Peyer's patch (tissue), 4 donors: ENCODE data around the gene PTGIR. TPM values are rescaled to one million over a fixed set of nuclear protein-coding genes. Genes with fewer than 3 reads are reported as not detected.
A peak's percentile ranks its signal among the peaks of the same experiment; 100 is the strongest.

Experiments used
- DNase-seq, 3 donors: peaks; one replicate each; pipeline ENCODE4 v3.0.0-alpha.2; 2017 to 2019
- H3K27ac ChIP-seq, 4 donors: fragments of 200-600 bp; sonication (generic); one replicate each; pipeline ENCODE4 v1.5.1; 2016 to 2019
- H3K27me3 ChIP-seq, 2 donors: fragments of 200-600 bp; sonication (generic); one replicate each; pipeline ENCODE4 v1.5.1; 2019
- H3K36me3 ChIP-seq, 3 donors: fragments of 200-600 bp; sonication (generic); one replicate each; pipeline ENCODE4 v1.5.1; 2016 to 2019
- H3K4me1 ChIP-seq, 4 donors: fragments of 200-600 bp; sonication (generic); one replicate each; pipeline ENCODE4 v1.5.1; 2016 to 2019
- H3K4me3 ChIP-seq, 4 donors: fragments of 200-600 bp; sonication (generic); 1 replicate in 3 of 4; 2 replicates in 1 of 4; pipeline ENCODE4 v1.5.1; 2016 to 2019; ENCODE audit warnings: mild to moderate bottlenecking in 1 of 4
- H3K9me3 ChIP-seq, 4 donors: fragments of 200-600 bp; sonication (generic); one replicate each; pipeline ENCODE4 v1.5.1; 2016 to 2019; ENCODE audit warnings: mild to moderate bottlenecking in 1 of 4
- POLR2A ChIP-seq, 2 donors: fragments of 450-650 bp; IDR thresholded peaks; one replicate each; pipeline ENCODE4 v1.5.1; 2017; ENCODE audit warnings: antibody characterized with exemption in 2 of 2, mild to moderate bottlenecking in 2 of 2, moderate library complexity in 2 of 2
- total RNA-seq, 4 donors: library from RNA; depleted of rRNA; stranded (reverse); fragments of >200 nt; gene quantifications; one replicate each; pipeline ENCODE4 v1.1.0, GENCODE V29; 2016
- TF ChIP-seq, protein P1 (sequence below), 6 experiments: fragments of 450-650 bp in 4 of 6; fragments of 200-600 bp in 2 of 6; sonication (generic) in 1 of 6; IDR thresholded peaks; one replicate each; pipeline ENCODE4 v1.5.1; 2017 to 2019; ENCODE audit warnings: antibody characterized with exemption in 6 of 6, mild to moderate bottlenecking in 3 of 6, moderate library complexity in 1 of 6

The PTGIR gene
- total RNA-seq, 4 donors from 2014 or later: 3.4 to 5.8 TPM; not detected in 2

GRCh38 chr19:46634656-46635218, 9.8 kb upstream of the PTGIR start:
- Histone ChIP-seq H3K9me3 (no peaks in the 10 kb centered on the region), H3K27me3 (peaks cover 0 to 10% of the 10 kb centered on the region in 2 donors), H3K27ac (no peak overlapping the region), H3K4me1 (peaks cover 4 to 41% (median 29%) of the 10 kb centered on the region in 4 donors), H3K36me3 (no peaks in the 10 kb centered on the region), H3K4me3 (peak overlapping the region in 3 of 4 donors; percentile 20 to 35 (median 34))
- TF ChIP-seq, protein P1, sequence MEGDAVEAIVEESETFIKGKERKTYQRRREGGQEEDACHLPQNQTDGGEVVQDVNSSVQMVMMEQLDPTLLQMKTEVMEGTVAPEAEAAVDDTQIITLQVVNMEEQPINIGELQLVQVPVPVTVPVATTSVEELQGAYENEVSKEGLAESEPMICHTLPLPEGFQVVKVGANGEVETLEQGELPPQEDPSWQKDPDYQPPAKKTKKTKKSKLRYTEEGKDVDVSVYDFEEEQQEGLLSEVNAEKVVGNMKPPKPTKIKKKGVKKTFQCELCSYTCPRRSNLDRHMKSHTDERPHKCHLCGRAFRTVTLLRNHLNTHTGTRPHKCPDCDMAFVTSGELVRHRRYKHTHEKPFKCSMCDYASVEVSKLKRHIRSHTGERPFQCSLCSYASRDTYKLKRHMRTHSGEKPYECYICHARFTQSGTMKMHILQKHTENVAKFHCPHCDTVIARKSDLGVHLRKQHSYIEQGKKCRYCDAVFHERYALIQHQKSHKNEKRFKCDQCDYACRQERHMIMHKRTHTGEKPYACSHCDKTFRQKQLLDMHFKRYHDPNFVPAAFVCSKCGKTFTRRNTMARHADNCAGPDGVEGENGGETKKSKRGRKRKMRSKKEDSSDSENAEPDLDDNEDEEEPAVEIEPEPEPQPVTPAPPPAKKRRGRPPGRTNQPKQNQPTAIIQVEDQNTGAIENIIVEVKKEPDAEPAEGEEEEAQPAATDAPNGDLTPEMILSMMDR (IDR thresholded peaks at IDR 0.05): no peak
- TF ChIP-seq POLR2A (IDR thresholded peaks at IDR 0.05): no peak
- DNase-seq: no peak

GRCh38 chr19:46634045-46634655, 9.3 kb upstream of the PTGIR start:
- H3K27ac ChIP-seq: no peak overlapping the region
- H3K27me3 ChIP-seq: peaks cover 0 to 10% of the 10 kb centered on the region in 2 donors
- no peaks in the 10 kb centered on the region for H3K36me3 ChIP-seq
- TF ChIP-seq, protein P1 (IDR thresholded peaks at IDR 0.05): no peak
- TF ChIP-seq POLR2A (IDR thresholded peaks at IDR 0.05): no peak
- H3K4me1 ChIP-seq: peaks cover 4 to 35% (median 26%) of the 10 kb centered on the region in 4 donors
- H3K9me3 ChIP-seq: no peaks in the 10 kb centered on the region
- DNase-seq: peak; percentile 93 to 97 (median 97)
- peak overlapping the region in 3 of 4 donors; percentile 34 to 42 (median 35) for H3K4me3 ChIP-seq

- no peaks in the 10 kb centered on the region for H3K9me3 ChIP-seq
- H3K4me3 ChIP-seq: peak overlapping the region in 1 of 4 donors; percentile 27
- peaks cover 4 to 25% (median 18%) of the 10 kb centered on the region in 4 donors for H3K4me1 ChIP-seq
- TF ChIP-seq POLR2A (IDR thresholded peaks at IDR 0.05): no peak
- TF ChIP-seq, protein P1 (IDR thresholded peaks at IDR 0.05): no peak
- peaks cover 0 to 10% of the 10 kb centered on the region in 2 donors for H3K27me3 ChIP-seq
- no peaks in the 10 kb centered on the region for H3K36me3 ChIP-seq
- no peak overlapping the region for H3K27ac ChIP-seq
- DNase-seq: no peak
Measured at GRCh38 chr19:46633130-46633529, 8.2 kb upstream of the PTGIR start.

- Histone ChIP-seq H3K9me3 (no peaks in the 10 kb centered on the region), H3K4me3 (no peak overlapping the region), H3K27ac (no peak overlapping the region), H3K27me3 (peaks cover 0 to 10% of the 10 kb centered on the region in 2 donors), H3K36me3 (no peaks in the 10 kb centered on the region), H3K4me1 (peaks cover 4 to 26% (median 16%) of the 10 kb centered on the region in 4 donors)
- no peak for DNase-seq
- TF ChIP-seq, protein P1 (IDR thresholded peaks at IDR 0.05): no peak
- no peak for TF ChIP-seq POLR2A (IDR thresholded peaks at IDR 0.05)
Measured at GRCh38 chr19:46631481-46631880, 6.6 kb upstream of the PTGIR start.

DNA sequence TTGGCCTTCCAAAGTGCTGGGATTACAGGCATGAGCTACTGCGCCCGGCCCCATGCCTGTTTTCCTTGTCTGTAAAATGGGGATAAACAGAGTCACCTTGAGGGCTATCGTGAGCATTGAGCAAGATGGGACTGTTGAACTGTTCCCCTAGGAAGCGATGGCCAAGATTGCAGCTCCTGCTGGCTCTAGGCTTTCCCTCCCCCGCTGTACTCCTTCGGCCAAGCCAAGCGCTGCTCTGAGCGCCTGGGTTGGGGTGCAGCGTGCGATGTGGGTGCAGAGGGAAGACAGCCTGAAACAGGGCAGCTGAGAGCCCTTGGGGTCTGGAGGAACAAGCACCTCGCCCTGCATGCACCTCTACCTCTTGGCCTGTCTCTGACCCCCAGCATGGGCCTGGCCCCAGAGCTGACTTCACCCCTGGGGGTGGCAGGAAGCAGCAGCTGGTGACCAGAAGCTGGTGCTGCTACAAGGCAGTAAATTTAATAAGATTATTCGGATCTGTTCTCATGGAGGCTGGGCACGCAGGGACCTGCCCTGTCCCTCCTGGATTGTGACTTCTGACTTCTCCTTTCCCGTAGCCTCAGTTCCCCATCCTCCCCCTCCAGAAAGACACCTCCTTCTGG, 5.8 kb upstream of the PTGIR start:
- DNase-seq: no peak
- Histone ChIP-seq H3K4me3 (no peak overlapping the region), H3K27ac (no peak overlapping the region), H3K4me1 (peaks cover 4 to 30% (median 14%) of the 10 kb centered on the region in 4 donors), H3K27me3 (peaks cover 0 to 10% of the 10 kb centered on the region in 2 donors), H3K9me3 (no peaks in the 10 kb centered on the region), H3K36me3 (no peaks in the 10 kb centered on the region)
- TF ChIP-seq, protein P1 (IDR thresholded peaks at IDR 0.05): no peak
- no peak for TF ChIP-seq POLR2A (IDR thresholded peaks at IDR 0.05)
